Activated T-helper 17 cell treated with anti-CD3 and anti-CD28 coated beads, Interleukin-2, amount 50 U/mL, for 72 hours (primary cell): ENCODE data around the gene PAEP. TPM values are rescaled to one million over a fixed set of nuclear protein-coding genes. Genes with fewer than 3 reads are reported as not detected.
A peak's percentile ranks its signal among the peaks of the same experiment; 100 is the strongest.
"Not testable (repeated sequence)": the region's sequence is repeated elsewhere in the genome, so short reads cannot be mapped to it uniquely, and the experiment has no call there.

Experiments
- ATAC-seq: fragments of 150-1000 bp; cut with Tn5 transposase; replicated peaks from 2 replicates; pipeline ENCODE4 v1.10.0; 2021; ENCODE audit warnings: mild to moderate bottlenecking, moderate library complexity
- H3K27ac Mint-ChIP-seq: one replicate; pipeline ENCODE4 v1.8.0; 2022; ENCODE audit warnings: mixed read lengths
- H3K27me3 Mint-ChIP-seq: one replicate; pipeline ENCODE4 v1.8.0; 2022; ENCODE audit warnings: mixed read lengths
- H3K36me3 Mint-ChIP-seq: one replicate; pipeline ENCODE4 v1.8.0; 2022; ENCODE audit warnings: low read depth, mild to moderate bottlenecking, mixed read lengths
- H3K4me1 Mint-ChIP-seq: one replicate; pipeline ENCODE4 v1.8.0; 2022; ENCODE audit warnings: mixed read lengths
- H3K4me3 Mint-ChIP-seq: one replicate; pipeline ENCODE4 v1.8.0; 2022; ENCODE audit warnings: mild to moderate bottlenecking, mixed read lengths
- H3K9me3 Mint-ChIP-seq: one replicate; pipeline ENCODE4 v1.8.0; 2022; ENCODE audit warnings: mixed read lengths
- total RNA-seq, 2 donors: library from RNA; stranded (reverse); gene quantifications; one replicate each; pipeline ENCODE4 v1.2.3, GENCODE V29; 2022

Gene PAEP
- total RNA-seq, 2 donors from 2014 or later = not detected

DNA sequence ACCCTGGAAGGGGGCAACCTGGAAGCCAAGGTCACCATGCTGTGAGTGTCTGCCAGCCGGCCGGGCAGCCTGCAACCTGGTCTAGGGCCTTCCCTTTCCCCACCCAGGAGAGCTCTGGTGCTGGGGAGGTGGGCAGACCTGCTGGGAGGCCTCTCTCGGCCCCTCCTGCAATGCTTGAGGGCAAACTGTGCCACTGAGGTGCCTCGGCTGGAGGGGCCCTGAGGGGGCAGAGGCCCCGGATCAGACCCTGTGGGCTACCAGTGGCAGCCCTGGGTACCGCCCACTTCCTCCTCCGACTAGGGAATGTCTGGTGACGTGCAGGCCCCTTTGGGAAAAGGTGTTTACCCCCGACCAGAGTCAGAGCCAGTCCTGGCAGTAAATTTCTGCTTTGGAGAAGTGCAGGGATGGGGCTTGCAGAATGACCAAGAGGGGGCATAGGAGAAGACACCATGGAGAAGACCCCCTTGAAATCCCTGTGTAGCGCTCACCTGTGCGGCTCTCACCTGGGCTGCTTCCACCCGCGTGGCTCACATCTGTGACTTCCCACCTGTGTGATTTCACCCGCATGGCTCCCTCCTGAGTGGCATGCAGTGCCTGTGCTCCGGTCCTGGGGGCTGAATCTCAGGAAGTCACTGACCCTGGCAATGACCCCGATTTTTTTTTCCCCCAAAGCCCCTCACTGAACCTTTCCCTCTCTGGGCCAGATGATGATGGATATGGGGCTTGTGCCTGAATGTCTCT lies 39.2 kb upstream of the PAEP start:
- H3K4me3 Mint-ChIP-seq = no peak overlapping the region
- H3K27ac Mint-ChIP-seq = no peak overlapping the region
- H3K36me3 Mint-ChIP-seq = no peaks in the 10 kb centered on the region
- no peaks in the 10 kb centered on the region for H3K4me1 Mint-ChIP-seq
- no peak for ATAC-seq
- H3K9me3 Mint-ChIP-seq = no peaks in the 10 kb centered on the region
- H3K27me3 Mint-ChIP-seq = peaks cover 3% of the 10 kb centered on the region

DNA sequence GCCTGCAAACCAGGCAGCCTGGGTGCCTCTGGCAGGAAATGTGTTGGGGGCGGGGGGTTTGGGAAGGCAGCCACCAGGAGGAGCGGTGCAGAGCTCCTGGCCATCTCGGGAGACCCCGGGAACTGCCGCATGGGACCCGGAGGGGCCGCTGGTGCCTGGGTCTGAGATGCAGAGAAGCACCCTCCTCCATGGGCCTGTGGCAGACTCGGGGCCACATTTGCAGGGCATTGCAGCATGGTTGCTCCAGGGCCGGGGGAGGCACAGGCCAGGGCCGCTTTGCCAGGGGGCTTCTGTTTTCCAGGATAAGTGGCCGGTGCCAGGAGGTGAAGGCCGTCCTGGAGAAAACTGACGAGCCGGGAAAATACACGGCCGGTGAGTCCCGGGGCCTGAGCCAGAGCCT lies 38.6 kb upstream of the PAEP start:
- Mint-ChIP-seq H3K36me3 (no peaks in the 10 kb centered on the region), H3K4me1 (no peaks in the 10 kb centered on the region), H3K4me3 (no peak overlapping the region), H3K27ac (no peak overlapping the region), H3K9me3 (no peaks in the 10 kb centered on the region), H3K27me3 (peaks cover 3% of the 10 kb centered on the region)
- no peak for ATAC-seq

DNA sequence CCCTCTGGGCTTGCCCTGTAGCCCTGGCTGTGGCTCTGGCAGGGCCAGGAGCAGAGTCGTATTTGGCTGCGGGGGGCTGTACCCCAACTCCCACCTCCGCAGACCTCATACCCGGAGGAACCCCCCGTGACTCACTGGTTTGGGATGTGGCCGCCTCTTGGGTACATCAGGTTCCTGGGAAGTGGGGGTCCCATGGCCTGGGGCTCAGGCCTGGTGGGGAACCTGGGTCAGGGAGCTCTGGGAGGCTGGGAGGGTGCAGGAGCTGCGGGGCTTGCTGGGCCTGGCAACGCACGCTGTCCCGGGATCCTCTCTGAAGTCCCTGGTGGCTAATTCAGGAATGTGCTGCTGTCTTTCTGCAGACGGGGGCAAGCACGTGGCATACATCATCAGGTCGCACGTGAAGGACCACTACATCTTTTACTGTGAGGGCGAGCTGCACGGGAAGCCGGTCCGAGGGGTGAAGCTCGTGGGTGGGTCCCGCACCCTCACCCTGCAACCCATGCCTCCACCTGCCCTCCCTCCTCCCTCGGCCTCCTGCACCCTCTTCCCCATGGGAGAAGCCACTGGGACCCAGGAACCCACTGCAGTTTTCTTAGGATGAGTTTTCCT lies 37.9 kb upstream of the PAEP start:
- Mint-ChIP-seq H3K36me3 (no peaks in the 10 kb centered on the region), H3K9me3 (no peaks in the 10 kb centered on the region)

DNA sequence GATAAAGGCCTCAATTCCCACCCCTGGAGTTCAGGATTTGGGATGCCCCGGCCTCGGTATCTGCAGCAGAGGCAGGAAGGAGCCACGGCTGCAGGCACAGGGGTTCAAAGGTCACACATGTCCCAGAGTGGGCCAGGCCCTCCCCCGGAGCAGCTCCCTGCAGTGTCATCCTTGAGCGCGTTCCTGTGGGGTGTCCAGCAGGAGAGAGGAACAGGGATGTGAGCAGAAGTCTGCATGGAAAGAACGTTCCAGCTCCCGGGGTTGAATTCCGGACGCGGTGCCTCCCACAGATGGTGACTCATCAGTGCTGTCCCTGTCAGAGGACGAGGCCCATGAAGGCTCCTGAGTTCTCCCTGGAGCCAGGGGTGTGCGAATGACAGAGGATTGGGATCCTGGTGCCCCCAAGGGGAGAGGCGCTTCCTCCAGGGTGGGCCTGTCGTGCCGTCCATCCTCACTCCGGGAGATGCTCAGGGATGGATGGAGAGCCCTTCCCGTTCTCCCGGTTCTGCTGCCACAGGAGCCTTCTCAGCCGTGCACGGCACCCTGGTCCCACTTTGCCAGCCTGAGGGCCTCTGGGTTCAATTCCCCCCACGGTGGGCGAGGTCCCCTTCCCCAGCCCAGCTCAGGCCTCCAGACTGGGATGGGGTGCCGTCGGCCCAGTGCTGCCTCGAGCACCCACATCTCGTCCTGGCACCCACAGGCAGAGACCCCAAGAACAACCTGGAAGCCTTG lies 37.3 kb upstream of the PAEP start:
- no peak for ATAC-seq
- H3K4me1 Mint-ChIP-seq = no peaks in the 10 kb centered on the region

More for the DNA sequence above, 37.9 kb upstream of the PAEP start:
- Mint-ChIP-seq H3K4me1 (no peaks in the 10 kb centered on the region), H3K27ac (no peak overlapping the region), H3K4me3 (no peak overlapping the region), H3K27me3 (peaks cover 3% of the 10 kb centered on the region)
- no peak for ATAC-seq

DNA sequence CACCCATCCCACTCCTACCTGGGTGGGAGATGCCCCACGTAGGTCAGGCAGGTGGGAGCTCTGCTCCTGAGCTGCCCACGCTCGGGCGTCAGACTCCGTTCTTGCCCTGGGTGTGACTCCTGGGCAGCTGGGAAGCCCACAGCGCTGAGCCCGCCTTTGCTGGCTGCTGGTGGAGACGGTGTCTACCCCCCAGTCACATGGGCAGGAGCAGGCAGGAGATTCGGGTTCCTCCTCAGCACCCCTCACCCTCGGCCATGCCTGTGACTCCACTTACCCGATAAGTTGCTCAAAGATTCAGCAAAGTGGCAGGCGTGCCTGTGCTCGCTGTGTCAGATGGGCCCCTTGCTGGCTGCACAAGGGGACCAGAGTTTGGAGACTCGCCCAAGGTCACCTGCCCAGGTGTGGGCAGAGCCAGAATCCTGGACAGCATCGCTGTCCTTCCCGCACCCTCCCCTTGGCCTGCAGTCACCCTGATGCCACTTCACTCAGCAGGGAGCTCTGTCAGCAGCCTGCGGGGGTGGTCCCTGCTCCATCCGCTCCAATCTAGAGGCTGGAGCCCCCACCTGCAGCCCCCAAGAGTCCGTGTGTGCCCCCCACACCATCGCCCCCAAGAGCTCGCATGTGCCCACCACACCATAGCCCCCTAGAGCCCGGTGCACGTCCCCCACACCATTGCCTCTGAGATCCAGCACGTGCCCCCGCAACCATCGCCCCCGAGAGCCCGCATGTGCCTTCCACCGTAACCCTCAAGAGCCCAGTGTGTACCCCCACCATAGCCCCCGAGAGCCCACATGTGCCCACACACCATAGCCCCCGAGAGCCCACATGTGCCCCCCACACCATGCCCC lies 36.1 kb upstream of the PAEP start:
- Mint-ChIP-seq H3K27ac (no peak overlapping the region), H3K9me3 (no peaks in the 10 kb centered on the region), H3K4me1 (no peaks in the 10 kb centered on the region), H3K27me3 (no peaks in the 10 kb centered on the region), H3K4me3 (no peak overlapping the region), H3K36me3 (no peaks in the 10 kb centered on the region)
- ATAC-seq = no peak

More for the DNA sequence above, 37.3 kb upstream of the PAEP start:
- H3K27ac Mint-ChIP-seq = no peak overlapping the region
- H3K9me3 Mint-ChIP-seq = no peaks in the 10 kb centered on the region
- H3K27me3 Mint-ChIP-seq = peaks cover 2% of the 10 kb centered on the region
- H3K4me3 Mint-ChIP-seq = no peak overlapping the region
- H3K36me3 Mint-ChIP-seq = no peaks in the 10 kb centered on the region

DNA sequence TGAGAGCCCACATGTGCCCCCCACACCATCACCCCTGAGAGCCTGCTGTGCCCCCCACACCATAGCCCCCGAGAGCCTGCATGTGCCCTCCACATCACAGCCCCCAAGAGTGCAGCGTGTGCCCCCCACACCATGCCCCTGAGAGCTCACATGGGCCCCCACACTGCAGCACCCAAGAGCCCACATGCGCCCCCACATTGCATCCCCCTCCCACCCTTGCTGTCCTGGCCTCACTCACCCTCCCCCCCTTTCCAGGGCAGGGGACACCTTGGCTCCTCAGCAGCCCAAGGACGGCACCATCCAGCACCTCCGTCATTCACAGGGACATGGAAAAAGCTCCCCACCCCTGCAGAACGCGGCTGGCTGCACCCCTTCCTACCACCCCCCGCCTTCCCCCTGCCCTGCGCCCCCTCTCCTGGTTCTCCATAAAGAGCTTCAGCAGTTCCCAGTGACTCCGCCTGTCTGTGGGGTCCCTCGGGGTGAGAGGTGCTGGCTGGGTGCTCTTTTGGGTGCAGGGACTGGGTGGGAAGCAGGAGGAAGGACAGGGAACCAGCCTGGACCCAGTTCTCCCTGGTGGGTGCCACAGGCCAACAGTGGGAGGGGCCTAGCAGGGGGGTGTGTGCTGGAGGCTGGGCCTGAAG lies 35.3 kb upstream of the PAEP start:
- H3K36me3 Mint-ChIP-seq = no peaks in the 10 kb centered on the region
- no peaks in the 10 kb centered on the region for H3K4me1 Mint-ChIP-seq
- ATAC-seq = no peak
- no peak overlapping the region for H3K4me3 Mint-ChIP-seq
- no peaks in the 10 kb centered on the region for H3K27me3 Mint-ChIP-seq
- no peaks in the 10 kb centered on the region for H3K9me3 Mint-ChIP-seq
- no peak overlapping the region for H3K27ac Mint-ChIP-seq

DNA sequence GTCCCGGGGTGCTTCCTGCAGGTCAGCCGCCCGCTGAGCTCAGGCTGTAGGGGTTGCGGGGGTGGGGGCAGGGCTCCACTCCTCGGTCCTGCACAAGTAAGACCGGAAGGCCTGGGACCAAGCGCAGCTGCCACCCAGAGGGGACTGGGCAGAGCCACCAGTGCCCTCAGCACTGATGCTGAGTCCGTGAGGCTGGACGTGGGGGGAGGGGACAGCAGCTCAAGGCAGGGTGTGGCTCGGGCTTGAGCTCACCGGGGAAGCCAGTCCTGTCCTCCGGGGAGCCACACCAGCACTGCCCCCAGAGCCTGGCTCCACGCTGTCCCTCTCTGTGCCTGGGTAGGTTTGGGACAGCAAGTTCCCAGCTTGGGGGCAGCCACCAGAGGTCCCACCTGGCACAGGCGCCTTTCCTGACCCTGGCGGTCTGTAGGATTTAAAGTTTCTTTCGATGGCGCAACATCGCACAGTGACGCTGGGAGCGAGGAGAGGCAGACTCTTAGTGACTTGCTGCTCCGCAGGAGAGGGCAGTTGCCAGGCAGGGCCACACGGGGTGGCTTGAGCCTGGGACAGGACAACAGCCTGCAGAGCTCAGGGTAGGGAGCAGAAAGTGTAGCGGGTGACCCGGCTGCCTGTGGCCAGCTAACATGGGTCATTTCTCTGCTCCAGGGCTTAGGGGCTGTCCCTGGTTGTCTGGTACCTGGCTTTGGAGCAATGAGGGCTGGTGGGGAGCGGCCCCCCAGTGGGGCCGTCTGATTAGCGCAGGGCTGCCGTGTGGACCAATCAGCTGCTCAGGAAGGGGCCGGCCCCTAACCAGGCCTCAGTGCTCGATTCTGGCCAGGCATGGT lies 34.6 kb upstream of the PAEP start:
- Mint-ChIP-seq H3K36me3 (no peaks in the 10 kb centered on the region), H3K4me1 (no peaks in the 10 kb centered on the region), H3K9me3 (no peaks in the 10 kb centered on the region), H3K4me3 (no peak overlapping the region), H3K27ac (no peak overlapping the region), H3K27me3 (peaks cover 5% of the 10 kb centered on the region)
- ATAC-seq = no peak

DNA sequence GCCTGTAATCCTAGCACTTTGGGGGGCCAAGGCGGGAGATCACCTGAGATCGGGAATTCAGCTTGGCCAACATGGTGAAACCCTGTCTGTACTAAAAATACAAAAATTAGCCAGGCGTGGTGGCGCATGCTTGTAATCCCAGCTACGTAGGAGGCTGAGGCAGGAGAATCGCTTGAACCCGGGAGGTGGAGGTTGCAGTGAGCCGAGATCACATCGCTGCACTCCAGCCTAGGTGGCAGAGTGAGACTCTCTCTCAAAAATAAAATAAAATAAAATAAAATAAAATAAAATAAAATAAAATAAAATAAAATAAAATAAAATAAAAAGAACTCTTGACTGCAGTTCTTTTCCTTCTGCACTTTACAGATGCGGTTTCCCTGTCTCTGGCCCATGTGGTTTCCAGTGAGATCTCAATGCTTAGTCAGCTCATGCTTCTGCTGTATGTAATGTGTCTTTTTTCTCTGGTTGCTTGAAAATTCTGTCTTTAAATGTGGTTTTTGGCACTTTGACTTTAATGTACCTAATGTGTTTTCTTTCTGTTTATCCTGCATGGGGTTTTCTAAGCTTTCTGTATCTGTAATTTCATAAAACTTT lies 32.6 kb upstream of the PAEP start:
- H3K4me3 Mint-ChIP-seq, H3K9me3 Mint-ChIP-seq, H3K36me3 Mint-ChIP-seq, H3K4me1 Mint-ChIP-seq, H3K27ac Mint-ChIP-seq: not testable (repeated sequence)
- peaks cover 11% of the 10 kb centered on the region for H3K27me3 Mint-ChIP-seq
- ATAC-seq = peak; percentile 32

DNA sequence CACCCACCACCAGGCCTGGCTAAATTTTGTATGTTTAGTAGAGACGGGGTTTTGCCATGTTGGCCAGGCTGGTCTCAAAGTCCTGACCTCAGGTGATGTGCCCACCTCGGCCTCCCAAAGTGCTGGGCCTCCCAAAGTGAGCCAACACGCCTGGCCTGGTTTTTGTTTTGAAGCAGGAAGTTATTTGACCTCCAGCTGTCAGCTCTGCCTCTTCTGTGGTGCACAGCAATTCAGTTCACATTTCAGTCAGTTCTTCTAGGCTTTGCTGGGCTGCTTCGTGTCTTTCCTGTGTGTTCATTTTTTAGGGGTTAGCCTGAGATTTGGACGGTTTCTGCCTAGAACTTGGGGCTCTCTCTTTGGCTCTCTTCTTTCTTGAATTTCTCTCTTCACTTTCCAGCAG lies 31.4 kb upstream of the PAEP start:
- no peak for ATAC-seq
- H3K4me1 Mint-ChIP-seq = no peaks in the 10 kb centered on the region
- peaks cover 19% of the 10 kb centered on the region for H3K27me3 Mint-ChIP-seq
- H3K4me3 Mint-ChIP-seq = no peak overlapping the region
- no peaks in the 10 kb centered on the region for H3K9me3 Mint-ChIP-seq
- no peaks in the 10 kb centered on the region for H3K36me3 Mint-ChIP-seq
- peak overlapping the region; percentile 2 for H3K27ac Mint-ChIP-seq

DNA sequence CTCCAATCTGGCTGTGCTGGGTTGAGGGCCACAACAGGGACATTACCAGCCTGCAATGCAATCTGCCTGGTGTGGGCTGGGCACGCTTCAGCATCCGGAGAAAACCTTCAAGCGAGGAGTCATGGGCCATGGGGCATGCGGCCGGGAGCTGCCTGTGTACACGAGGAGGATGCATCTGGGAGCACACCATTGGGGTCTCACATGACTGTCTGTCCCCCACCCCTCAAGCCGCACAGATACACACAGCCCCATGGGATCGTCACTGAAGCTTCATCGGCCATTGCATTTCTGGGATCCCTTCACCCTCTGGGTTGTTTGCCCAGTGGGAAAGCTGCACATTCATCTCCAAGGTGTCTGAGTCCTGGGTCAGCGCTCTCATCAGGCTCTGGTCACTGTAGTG lies 30.5 kb upstream of the PAEP start:
- Mint-ChIP-seq H3K27ac (no peak overlapping the region), H3K36me3 (no peaks in the 10 kb centered on the region), H3K4me3 (no peak overlapping the region), H3K9me3 (no peaks in the 10 kb centered on the region), H3K4me1 (no peaks in the 10 kb centered on the region), H3K27me3 (peaks cover 19% of the 10 kb centered on the region)
- no peak for ATAC-seq

DNA sequence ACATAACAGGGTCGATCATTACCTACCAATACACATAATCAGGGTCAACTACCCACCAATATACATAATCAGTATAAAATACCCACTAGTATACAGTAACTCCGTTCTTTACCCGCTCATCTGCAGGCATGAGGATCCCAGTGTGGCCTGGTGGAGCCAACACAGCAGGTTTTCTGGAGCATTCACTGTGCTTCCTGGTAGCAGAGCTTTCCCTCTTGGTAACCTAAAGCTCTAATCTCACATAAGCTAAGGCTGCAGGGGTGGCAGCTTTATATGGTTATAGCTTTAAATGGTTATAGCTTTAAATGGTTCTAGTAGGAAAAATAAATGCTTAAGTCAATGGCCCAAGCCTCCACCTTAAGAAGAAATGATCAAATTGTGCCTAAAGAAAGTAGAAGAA lies 28.4 kb upstream of the PAEP start:
- no peaks in the 10 kb centered on the region for H3K36me3 Mint-ChIP-seq
- H3K27me3 Mint-ChIP-seq = peaks cover 31% of the 10 kb centered on the region
- no peak overlapping the region for H3K4me3 Mint-ChIP-seq
- no peaks in the 10 kb centered on the region for H3K4me1 Mint-ChIP-seq
- no peak overlapping the region for H3K27ac Mint-ChIP-seq
- no peaks in the 10 kb centered on the region for H3K9me3 Mint-ChIP-seq
- ATAC-seq = no peak

DNA sequence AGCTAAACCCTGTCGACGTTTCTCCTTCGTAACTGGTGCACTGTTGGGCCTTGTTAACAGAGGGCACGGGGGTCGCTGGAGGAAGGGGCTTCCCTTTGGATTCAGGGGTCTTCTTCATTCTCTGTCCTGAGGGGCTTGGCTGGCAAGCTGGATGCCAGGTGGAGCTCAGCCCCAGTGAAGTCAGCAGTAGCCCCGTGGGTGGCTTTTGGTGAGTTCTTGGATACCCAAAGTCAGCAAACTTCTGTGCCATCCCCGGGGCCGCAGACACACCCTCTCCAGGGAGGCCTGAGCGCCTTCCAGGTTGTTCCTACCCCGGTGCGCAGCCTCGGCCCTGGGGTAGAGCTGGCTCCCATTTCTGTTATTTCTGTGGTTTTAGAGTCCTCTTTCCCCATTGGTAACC lies 27.9 kb upstream of the PAEP start:
- Mint-ChIP-seq H3K27ac (no peak overlapping the region), H3K4me3 (no peak overlapping the region), H3K4me1 (no peaks in the 10 kb centered on the region), H3K9me3 (no peaks in the 10 kb centered on the region), H3K27me3 (peaks cover 37% of the 10 kb centered on the region), H3K36me3 (no peaks in the 10 kb centered on the region)
- ATAC-seq = no peak

DNA sequence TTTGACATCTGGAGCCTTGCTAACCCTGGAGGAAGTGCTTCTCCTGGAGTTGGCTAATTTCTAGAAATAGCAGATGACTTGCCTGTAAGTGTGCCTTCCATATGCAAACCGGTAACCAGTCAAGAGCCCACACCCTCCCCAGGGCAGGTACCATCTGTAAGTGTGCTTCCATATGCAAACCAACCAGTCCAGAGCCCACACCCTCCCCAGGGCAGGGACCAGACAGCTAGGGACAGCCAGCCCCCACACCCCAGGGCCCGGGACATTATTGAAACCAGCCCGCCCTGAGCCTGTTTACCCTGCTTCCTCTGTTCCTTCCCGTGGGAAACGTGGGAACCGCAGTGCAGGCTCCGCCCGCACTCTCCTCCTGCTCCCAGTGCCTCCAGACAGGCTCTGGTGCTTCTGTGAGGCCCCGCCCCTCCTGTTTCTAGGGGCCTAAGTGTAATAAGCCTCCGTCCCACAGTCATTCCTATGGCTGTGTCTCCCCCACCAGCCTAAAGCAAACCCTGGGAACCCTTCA lies 27.3 kb upstream of the PAEP start:
- not testable (repeated sequence) for H3K9me3 Mint-ChIP-seq, H3K4me3 Mint-ChIP-seq, H3K4me1 Mint-ChIP-seq, ATAC-seq, H3K27ac Mint-ChIP-seq, H3K36me3 Mint-ChIP-seq
- H3K27me3 Mint-ChIP-seq = peaks cover 40% of the 10 kb centered on the region
